Parathyroid adenoma (tissue), 2 donors: Measurements from ENCODE around the gene IGDCC3.

Source experiments
- H2AFZ ChIP-seq: fragments of 300-600 bp; sonication (generic); one replicate; pipeline ENCODE4 v1.7.0; 2017; ENCODE audit warnings: antibody characterized with exemption, mild to moderate bottlenecking
- H3K27ac ChIP-seq: fragments of 300-600 bp; sonication (generic); one replicate; pipeline ENCODE4 v1.7.0; 2017
- H3K27me3 ChIP-seq: fragments of 300-600 bp; sonication (generic); one replicate; pipeline ENCODE4 v1.7.0; 2017; ENCODE audit warnings: low read length; ENCODE audit not compliant: control insufficient read depth, insufficient read depth
- H3K36me3 ChIP-seq: fragments of 300-600 bp; sonication (generic); one replicate; pipeline ENCODE4 v1.7.0; 2017; ENCODE audit warnings: low read length; ENCODE audit not compliant: control insufficient read depth, insufficient read depth
- H3K4me1 ChIP-seq: fragments of 300-600 bp; sonication (generic); one replicate; pipeline ENCODE4 v1.7.0; 2017; ENCODE audit warnings: control low read depth
- H3K4me2 ChIP-seq: fragments of 300-600 bp; sonication (generic); one replicate; pipeline ENCODE4 v1.7.0; 2017; ENCODE audit warnings: low read length
- H3K4me3 ChIP-seq: fragments of 300-600 bp; sonication (generic); one replicate; pipeline ENCODE4 v1.7.0; 2017; ENCODE audit warnings: low read depth, low read length
- H3K79me2 ChIP-seq: fragments of 300-600 bp; sonication (generic); one replicate; pipeline ENCODE4 v1.7.0; 2017; ENCODE audit warnings: control low read depth
- H3K9ac ChIP-seq: fragments of 300-600 bp; sonication (generic); one replicate; pipeline ENCODE4 v1.7.0; 2017; ENCODE audit warnings: mild to moderate bottlenecking
- H3K9me3 ChIP-seq: fragments of 300-600 bp; sonication (generic); one replicate; pipeline ENCODE4 v1.7.0; 2017; ENCODE audit warnings: low read length; ENCODE audit not compliant: control insufficient read depth
- CTCF ChIP-seq: fragments of 300-600 bp; sonication (generic); IDR thresholded peaks from one replicate; pipeline ENCODE4 v1.7.0; 2017; ENCODE audit warnings: antibody characterized with exemption, mild to moderate bottlenecking
- donor health status: primary hyperparathyroidism.

IGDCC3 gene

GRCh38 chr15:65423150-65423975 is 45.6 kb upstream of the IGDCC3 start:
- H3K27ac ChIP-seq, result no peak overlapping the region
- H3K36me3 ChIP-seq, result no peaks in the 10 kb centered on the region
- H3K79me2 ChIP-seq, result no peaks in the 10 kb centered on the region
- H3K4me3 ChIP-seq, result peak overlapping the region; percentile 33
- no peaks in the 10 kb centered on the region for H3K4me1 ChIP-seq
- peak overlapping the region; percentile 82 for H2AFZ ChIP-seq
- H3K4me2 ChIP-seq, result peak overlapping the region; percentile 44
- no peak for TF ChIP-seq CTCF
- H3K27me3 ChIP-seq, result no peaks in the 10 kb centered on the region
- no peaks in the 10 kb centered on the region for H3K9me3 ChIP-seq
- H3K9ac ChIP-seq, result no peak overlapping the region

- Histone ChIP-seq H3K27me3 (no peaks in the 10 kb centered on the region), H3K27ac (no peak overlapping the region), H3K36me3 (no peaks in the 10 kb centered on the region), H3K4me1 (no peaks in the 10 kb centered on the region), H3K4me3 (peak overlapping the region; percentile 53), H3K4me2 (peak overlapping the region; percentile 91), H3K79me2 (no peaks in the 10 kb centered on the region), H3K9me3 (no peaks in the 10 kb centered on the region), H3K9ac (no peak overlapping the region), H2AFZ (peak overlapping the region; percentile 73)
- TF ChIP-seq CTCF, result no peak
These were observed 43.8 kb upstream of the IGDCC3 start for GRCh38 chr15:65421360-65422215.

- H3K27me3 ChIP-seq, result no peaks in the 10 kb centered on the region
- H3K4me3 ChIP-seq, result no peak overlapping the region
- no peak overlapping the region for H3K9ac ChIP-seq
- no peaks in the 10 kb centered on the region for H3K9me3 ChIP-seq
- no peaks in the 10 kb centered on the region for H3K36me3 ChIP-seq
- TF ChIP-seq CTCF, result no peak
- H3K4me1 ChIP-seq, result no peaks in the 10 kb centered on the region
- H3K27ac ChIP-seq, result no peak overlapping the region
- no peak overlapping the region for H3K4me2 ChIP-seq
- no peaks in the 10 kb centered on the region for H3K79me2 ChIP-seq
- H2AFZ ChIP-seq, result no peak overlapping the region
These were observed 43.2 kb upstream of the IGDCC3 start for GRCh38 chr15:65420975-65421359.

- Histone ChIP-seq H3K36me3 (no peaks in the 10 kb centered on the region), H3K4me3 (no peak overlapping the region), H3K9ac (no peak overlapping the region), H3K79me2 (no peaks in the 10 kb centered on the region), H3K27me3 (no peaks in the 10 kb centered on the region), H3K4me2 (no peak overlapping the region), H3K4me1 (no peaks in the 10 kb centered on the region), H3K9me3 (no peaks in the 10 kb centered on the region), H3K27ac (no peak overlapping the region), H2AFZ (no peak overlapping the region)
- TF ChIP-seq CTCF, result no peak
These were observed 40.8 kb upstream of the IGDCC3 start for GRCh38 chr15:65418596-65418995.
